HG03342 (cell line): ENCODE measurements around the gene TENM4.

Experiments
- ATAC-seq: cut with Tn5 transposase; IDR thresholded peaks from one replicate; pipeline ENCODE4 v1.9.1; 2021; ENCODE audit warnings: mild to moderate bottlenecking, moderate library complexity; ENCODE audit not compliant: unreplicated experiment

TENM4 gene

GRCh38 chr11:79449040-79449439, 8.2 kb upstream of the TENM4 start:
- no peak for ATAC-seq

DNA sequence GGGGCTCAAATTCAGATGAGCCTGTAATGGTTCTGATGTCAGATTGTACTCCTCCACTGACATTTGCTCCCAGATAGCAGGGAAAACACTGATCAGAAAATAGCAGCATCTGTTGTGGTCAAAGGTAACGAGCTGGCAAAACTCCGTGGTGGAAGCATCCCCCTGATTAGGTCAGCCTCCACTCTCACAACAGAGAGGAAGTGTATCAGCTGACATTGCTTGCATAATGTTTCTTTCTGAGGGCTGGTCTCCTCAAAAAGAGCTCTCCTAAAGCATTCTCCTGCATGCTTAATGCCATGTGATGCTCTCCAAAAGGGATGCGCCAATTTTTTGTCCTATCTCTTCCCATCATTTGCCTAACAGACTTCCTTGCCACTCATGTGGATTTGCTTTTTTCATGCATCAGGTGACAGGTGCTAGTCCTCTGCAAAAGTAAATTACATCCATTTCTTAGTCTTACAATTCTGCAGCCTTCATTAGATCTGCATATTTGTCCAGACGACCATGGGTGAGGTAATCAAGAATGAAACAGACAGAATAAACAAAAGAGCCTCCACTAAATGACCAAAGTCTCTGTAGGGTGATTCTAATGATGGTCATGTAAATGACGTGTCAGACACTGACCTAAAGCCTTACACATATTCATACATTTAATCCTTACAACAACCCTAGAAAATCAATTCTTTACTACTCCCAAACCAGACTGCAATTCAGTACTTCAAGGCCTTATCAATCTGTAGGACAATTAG, 6.4 kb upstream of the TENM4 start:
- no peak for ATAC-seq

GRCh38 chr11:79444923-79445322, 4.1 kb upstream of the TENM4 start:
- no peak for ATAC-seq

GRCh38 chr11:79441461-79441875, 638 bp upstream of the TENM4 start:
- peak; percentile 20 for ATAC-seq

DNA sequence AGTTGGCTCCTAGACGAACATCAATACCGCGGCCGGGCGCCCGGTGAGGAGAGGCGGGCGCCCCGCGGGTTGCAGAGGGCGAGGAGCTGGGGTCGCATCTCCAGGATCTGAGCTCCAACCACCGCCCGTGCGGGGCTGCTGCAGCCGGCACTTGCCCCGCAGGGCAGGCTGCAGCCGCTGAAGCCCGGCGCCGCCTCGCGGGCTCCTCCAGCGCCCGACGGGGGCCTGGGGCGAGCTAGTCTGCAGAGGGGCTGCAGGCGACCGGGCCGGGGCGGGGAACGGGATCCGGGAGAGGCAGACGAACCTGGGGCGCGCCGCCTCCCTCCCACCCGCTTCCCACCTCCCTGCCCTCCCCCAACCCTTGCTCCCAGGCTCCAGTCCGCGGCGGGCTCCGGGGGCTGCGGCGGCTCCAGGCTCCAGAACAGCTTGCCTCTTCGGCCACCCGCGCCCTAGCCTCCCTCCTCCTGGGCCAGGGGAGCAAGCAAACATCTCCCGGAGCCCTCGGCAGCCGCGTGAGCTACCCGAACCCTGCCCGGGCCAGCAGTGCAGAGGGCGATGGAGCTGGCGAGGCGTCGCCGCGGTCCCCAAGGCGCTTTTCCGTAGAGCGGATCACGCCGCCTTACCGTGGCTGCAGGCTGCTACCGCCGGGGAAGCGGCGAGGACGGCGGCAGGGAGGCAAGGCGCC, 802 bp downstream of the TENM4 start:
- peak; percentile 16 for ATAC-seq

DNA sequence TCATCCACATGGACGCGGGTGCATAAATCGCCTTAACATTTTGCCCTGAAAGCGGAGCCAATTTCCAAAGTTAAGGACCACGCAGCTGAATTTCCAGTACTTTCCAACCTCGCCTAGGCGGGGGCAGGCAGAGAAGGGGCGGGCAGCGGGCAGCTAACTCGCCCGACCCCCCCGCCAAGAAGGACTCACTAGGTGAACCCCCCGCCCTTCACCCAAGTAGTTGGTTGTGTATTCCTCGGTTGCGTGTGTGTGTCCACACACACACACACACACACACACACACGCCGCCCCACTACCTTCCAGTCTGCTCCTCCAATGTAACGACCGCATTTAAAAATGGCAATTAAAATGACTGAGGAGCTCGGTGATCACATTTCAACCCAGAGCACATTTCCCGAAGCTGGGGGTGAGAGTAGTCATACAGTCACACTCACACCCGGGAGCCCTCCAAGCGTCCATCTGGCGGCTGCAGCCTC, 1.4 kb downstream of the TENM4 start:
- ATAC-seq: no peak

DNA sequence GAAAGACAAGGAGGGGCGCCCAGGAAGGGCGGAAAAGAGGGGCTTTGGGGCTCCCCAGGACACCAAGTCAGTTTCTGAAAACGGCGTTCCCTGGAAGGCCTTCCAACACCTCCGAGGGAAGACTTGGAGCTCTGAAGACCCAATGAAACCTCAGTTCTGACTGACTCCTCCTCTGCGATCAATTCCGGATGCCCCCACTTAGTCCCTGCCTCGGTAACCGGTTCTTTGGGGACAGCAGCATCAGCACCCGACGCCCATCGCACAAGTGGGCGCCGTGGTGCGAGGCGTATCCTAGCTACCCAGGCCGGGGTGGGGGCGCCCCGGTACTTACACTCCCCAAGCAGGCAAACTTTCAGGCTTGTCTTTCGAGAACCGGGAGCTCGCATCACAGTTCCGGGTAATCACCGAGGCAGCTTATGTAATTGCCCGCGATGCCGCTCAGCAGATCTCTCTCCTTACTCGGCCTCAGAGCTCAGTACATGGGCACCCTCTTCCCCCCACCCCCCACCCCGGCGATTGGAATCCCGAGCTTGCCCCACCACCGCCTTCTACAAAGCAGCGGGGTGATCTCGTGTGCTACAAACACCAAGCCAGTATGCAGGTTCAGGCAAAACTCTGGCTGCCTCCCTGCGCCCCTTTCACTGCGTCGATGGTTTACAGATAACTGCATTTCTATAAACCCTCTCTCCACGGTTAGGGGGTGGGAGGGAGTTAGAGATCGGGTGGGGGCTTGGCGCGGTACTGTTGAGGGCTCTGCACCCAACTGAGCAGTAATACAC, 2.0 kb downstream of the TENM4 start:
- no peak for ATAC-seq

- no peak for ATAC-seq
Measured at GRCh38 chr11:79437981-79438630, 2.7 kb downstream of the TENM4 start.

DNA sequence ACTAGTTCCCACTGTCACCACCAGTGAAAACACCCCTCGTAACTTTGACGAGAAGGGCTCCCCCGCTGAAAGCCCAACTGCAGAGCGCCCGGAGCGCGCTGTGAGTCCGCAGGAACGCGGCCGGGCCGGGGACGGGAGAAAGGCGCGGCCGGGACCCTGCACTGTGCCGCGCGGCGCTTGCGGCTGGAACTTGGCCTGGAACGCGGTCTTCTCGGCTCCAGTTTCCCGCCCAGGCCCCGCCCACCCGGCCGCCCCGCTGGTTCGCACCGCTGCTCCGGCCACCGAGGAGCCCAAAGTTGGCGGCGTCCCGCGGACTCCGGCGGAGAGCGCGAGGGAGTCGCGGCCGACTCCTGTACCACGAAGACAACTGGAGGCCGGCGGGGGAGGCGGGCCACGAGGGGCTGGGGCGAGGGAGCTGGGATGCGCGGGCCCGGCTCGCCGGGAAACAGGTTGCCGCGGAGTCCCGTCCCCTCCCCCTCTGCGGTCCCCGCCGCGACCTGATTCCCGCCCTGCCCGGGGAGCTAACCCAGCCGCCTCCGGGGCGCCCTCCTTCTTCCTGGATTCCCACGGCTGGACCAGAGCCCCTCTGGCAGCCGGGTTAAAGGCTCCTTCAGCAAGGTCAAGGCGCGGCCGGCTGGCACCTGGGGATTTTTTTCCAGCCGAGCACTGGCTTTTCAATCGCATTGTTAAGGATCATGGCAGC, 3.4 kb downstream of the TENM4 start:
- no peak for ATAC-seq

DNA sequence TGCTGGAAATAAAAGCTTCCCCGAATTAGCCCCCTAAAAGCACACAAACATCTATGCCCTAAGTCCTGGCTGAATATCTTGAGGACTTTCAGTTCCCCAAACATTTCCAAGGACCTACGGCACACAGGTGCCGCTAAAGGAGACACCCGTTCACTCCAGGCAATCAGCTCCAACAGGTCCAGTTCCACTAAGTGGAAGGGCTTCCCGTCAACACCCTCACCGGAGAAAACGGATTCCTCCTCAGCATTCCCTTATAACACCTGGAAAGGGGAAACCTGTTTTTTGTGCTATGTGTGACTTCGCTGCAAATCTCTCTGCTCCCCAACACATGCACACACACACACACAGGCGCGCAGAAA, 3.9 kb downstream of the TENM4 start:
- no peak for ATAC-seq

GRCh38 chr11:79434283-79434682, 6.5 kb downstream of the TENM4 start:
- ATAC-seq: no peak

- ATAC-seq: no peak
Measured at GRCh38 chr11:79432138-79432537, 8.7 kb downstream of the TENM4 start.

DNA sequence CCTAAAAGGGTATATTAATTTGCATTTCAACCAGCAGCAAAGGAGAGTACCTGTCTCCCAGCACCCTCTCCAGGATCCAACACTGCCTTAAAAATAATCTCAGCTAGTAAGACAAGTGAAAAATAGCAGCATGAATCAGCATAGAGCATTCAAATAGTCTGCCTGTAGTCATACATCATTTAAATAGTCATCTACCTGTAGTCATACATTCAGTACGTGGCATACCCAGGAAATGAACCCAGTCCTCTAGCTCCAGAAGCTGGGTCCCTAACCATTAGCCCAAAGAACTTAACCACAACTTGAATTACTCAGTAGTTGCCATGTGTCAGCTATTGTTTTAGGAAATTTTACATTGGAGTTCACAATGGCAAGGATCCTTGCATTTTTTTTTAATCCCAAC, 9.3 kb downstream of the TENM4 start:
- ATAC-seq: no peak

- no peak for ATAC-seq
Measured at GRCh38 chr11:79430280-79430679, 10.6 kb downstream of the TENM4 start.

DNA sequence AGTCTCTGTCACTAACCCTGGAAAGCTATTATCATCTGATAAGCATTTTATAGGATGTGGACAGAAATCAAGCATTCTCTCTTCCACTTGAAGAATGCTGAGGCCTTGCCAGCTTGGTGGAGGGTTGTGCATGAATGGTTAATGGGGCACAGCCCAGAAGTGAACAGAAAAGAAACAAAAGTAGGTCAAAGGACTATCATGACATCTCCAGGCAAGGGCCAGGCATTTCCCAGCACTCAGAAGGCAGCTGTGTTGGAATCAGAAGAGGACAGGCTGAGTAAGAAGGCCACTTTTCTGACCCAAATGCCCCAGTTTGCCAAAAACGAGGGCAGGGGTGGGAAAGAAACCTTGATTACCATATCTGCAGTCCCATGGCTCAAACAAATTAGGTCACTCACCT, 12.4 kb downstream of the TENM4 start:
- no peak for ATAC-seq

DNA sequence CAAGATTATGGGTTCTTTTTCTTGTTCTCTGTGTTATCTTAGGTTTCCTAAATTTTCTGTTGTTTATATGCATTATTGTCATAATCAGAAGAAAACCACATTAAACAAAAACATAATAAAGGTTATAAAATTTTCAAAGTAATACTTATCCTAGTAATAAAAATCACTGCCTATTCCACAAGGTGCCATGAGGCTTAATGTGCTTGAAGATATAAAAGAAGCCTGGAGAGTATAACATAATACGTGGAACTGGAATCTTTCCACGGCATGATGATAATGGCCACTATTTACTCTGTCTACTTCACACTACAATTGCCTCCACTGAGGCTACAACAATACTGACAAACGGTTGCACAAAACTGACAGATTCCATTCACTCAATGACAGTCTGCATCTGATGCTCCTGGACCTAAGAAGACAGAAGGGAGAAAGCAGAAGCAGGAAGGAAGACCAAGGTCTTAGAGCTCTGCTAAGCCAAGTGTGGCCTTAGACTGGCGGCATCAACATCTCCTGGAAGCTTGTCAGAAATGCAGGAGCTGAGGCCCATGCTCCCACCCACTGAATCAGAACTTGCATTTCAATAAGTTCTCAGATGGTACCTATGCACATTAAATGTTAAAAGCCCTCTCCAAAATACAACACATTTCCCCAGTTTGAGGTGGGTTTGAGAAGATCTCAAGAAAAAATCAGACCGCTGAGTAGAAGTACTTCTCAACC, 13.1 kb downstream of the TENM4 start:
- ATAC-seq: no peak

DNA sequence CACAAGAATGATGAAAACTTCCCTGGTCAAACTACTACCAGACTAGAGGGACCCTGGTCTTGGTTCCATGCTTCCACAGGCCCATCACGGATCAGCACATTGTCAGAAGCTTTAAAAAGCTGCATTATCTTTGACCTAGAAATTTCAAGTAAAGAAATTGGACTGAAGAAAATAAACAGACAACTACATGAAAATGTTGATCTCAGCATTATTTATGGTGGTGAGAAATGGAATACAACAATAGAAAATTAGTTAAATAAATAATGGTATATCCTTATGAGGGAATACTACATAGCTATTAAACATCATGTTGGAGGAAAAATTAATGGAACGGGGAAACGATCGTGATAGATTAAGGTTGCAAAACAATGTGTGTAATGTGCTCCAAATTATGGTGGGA, 13.7 kb downstream of the TENM4 start:
- ATAC-seq: no peak

DNA sequence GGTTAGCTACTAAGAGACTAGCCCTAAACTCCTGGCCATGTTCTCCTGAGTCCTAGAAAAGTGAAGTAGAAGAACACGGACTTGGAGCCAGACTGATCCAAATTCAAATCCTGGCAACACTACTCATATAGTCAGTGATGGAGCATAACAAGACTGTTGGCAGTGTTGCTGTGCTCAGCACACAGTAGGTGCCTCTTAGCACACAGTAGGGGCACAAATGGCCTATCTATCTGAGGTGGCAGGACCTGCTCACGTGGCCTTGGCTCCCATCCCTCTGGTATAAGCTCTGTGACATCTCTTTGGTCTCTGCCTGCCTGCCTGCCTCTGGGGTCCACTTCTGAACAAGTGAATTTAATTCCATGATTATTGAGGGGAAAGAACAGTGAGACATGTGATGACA, 15.4 kb downstream of the TENM4 start:
- no peak for ATAC-seq

- no peak for ATAC-seq
Measured at GRCh38 chr11:79423736-79424135, 17.1 kb downstream of the TENM4 start.

GRCh38 chr11:79422866-79423265, 18.0 kb downstream of the TENM4 start:
- no peak for ATAC-seq
